GM19468 (cell line): ENCODE measurements around the gene PTPN20.

Experiments used
- ATAC-seq: cut with Tn5 transposase; IDR thresholded peaks from one replicate; pipeline ENCODE4 v1.9.1; 2021; ENCODE audit warnings: mild to moderate bottlenecking, moderate library complexity, moderate number of reproducible peaks; ENCODE audit not compliant: unreplicated experiment; ENCODE audit errors: extremely low read depth

The PTPN20 gene

GRCh38 chr10:47018026-47018735 lies 107.0 kb downstream of the PTPN20 start:
- ATAC-seq, result no peak

- ATAC-seq, result no peak
Observed at GRCh38 chr10:47019155-47020145, 108.2 kb downstream of the PTPN20 start.

GRCh38 chr10:47020471-47020870 lies 109.2 kb downstream of the PTPN20 start:
- ATAC-seq, result no peak

- ATAC-seq, result no peak
Observed at GRCh38 chr10:47021850-47022249, 110.6 kb downstream of the PTPN20 start.

GRCh38 chr10:47022311-47023131 lies 111.3 kb downstream of the PTPN20 start:
- no peak for ATAC-seq

- no peak for ATAC-seq
Observed at GRCh38 chr10:47023237-47024045, 112.2 kb downstream of the PTPN20 start.

GRCh38 chr10:47024046-47024322 lies 112.8 kb downstream of the PTPN20 start:
- no peak for ATAC-seq

- no peak for ATAC-seq
Observed at GRCh38 chr10:47024399-47025252, 113.4 kb downstream of the PTPN20 start.

- no peak for ATAC-seq
Observed at GRCh38 chr10:47025253-47025539, 114.0 kb downstream of the PTPN20 start.

GRCh38 chr10:47025540-47026300 lies 114.5 kb downstream of the PTPN20 start:
- no peak for ATAC-seq

GRCh38 chr10:47026301-47027107 lies 115.3 kb downstream of the PTPN20 start:
- ATAC-seq, result no peak

- ATAC-seq, result no peak
Observed at GRCh38 chr10:47027108-47027783, 116.0 kb downstream of the PTPN20 start.

GRCh38 chr10:47027784-47028260 lies 116.6 kb downstream of the PTPN20 start:
- no peak for ATAC-seq

GRCh38 chr10:47028466-47028865 lies 117.2 kb downstream of the PTPN20 start:
- no peak for ATAC-seq

- no peak for ATAC-seq
Observed at GRCh38 chr10:47029181-47030009, 118.2 kb downstream of the PTPN20 start.

- no peak for ATAC-seq
Observed at GRCh38 chr10:47030191-47030703, 119.0 kb downstream of the PTPN20 start.
